Thoracic aorta (tissue), 2 donors: Measurements from ENCODE around the gene HK3. TPM values are rescaled to one million over a fixed set of nuclear protein-coding genes. Genes with fewer than 3 reads are reported as not detected.

Source experiments
- ATAC-seq: fragments of 150-250 bp; one replicate; pipeline ENCODE4 v1.8.0; 2017; ENCODE audit warnings: low read depth; ENCODE audit not compliant: insufficient number of reproducible peaks, low FRiP score
- DNase-seq: peaks from one replicate; pipeline ENCODE4 v3.0.0-alpha.2; 2020; ENCODE audit warnings: low spot score
- H3K27ac ChIP-seq, 2 donors: fragments of 200-600 bp; sonication (generic); 1 replicate in 1 of 2; 2 replicates in 1 of 2; pipeline ENCODE4 v1.5.1; 2016; ENCODE audit warnings: mild to moderate bottlenecking in 2 of 2, moderate library complexity in 2 of 2
- H3K27me3 ChIP-seq: fragments of 200-600 bp; sonication (generic); replicated peaks from 2 replicates; pipeline ENCODE4 v1.6.0; 2016; ENCODE audit warnings: mild to moderate bottlenecking; ENCODE audit not compliant: insufficient read depth
- H3K36me3 ChIP-seq: fragments of 200-600 bp; sonication (generic); one replicate; pipeline ENCODE4 v1.5.1; 2016
- H3K4me1 ChIP-seq, 2 donors: fragments of 200-600 bp; sonication (generic); 1 replicate in 1 of 2; 2 replicates in 1 of 2; pipeline versions ENCODE4 v1.5.1 to v1.6.0; 2016; ENCODE audit warnings: low read depth in 2 of 2, mild to moderate bottlenecking in 1 of 2; ENCODE audit not compliant: control insufficient read depth in 1 of 2
- H3K4me3 ChIP-seq: fragments of 200-600 bp; sonication (generic); 2 replicates; pipeline ENCODE4 v1.5.1; 2016; ENCODE audit warnings: mild to moderate bottlenecking
- H3K9me3 ChIP-seq: fragments of 200-600 bp; sonication (generic); 2 replicates; pipeline ENCODE4 v1.5.1; 2016
- CTCF ChIP-seq: fragments of 200-600 bp; sonication (generic); IDR thresholded peaks from one replicate; pipeline ENCODE4 v1.5.1; 2019; ENCODE audit warnings: antibody characterized with exemption
- total RNA-seq, 2 donors: library from RNA; depleted of rRNA; stranded (reverse); fragments of >200 nt; gene quantifications; one replicate each; pipeline versions ENCODE4 v1.1.0 to v1.2.3, GENCODE V29; 2016

The HK3 gene
- total RNA-seq, 2 donors from 2014 or later = 9.0 to 26.1 TPM

- Histone ChIP-seq H3K4me1 (no peaks in the 10 kb centered on the region), H3K27me3 (no peaks in the 10 kb centered on the region), H3K4me3 (no peak overlapping the region), H3K27ac (no peak overlapping the region), H3K9me3 (no peaks in the 10 kb centered on the region), H3K36me3 (peaks cover 17% of the 10 kb centered on the region)
- DNase-seq = no peak
- no peak for ATAC-seq
- TF ChIP-seq CTCF = no peak
Observed at GRCh38 chr5:176943816-176944215, 44.7 kb upstream of the HK3 start.

GRCh38 chr5:176941951-176942350 lies 42.8 kb upstream of the HK3 start:
- DNase-seq (no peak), ATAC-seq (no peak)
- Histone ChIP-seq H3K4me3 (no peak overlapping the region), H3K27ac (no peak overlapping the region), H3K36me3 (peaks cover 16% of the 10 kb centered on the region), H3K4me1 (no peaks in the 10 kb centered on the region), H3K9me3 (no peaks in the 10 kb centered on the region), H3K27me3 (no peaks in the 10 kb centered on the region)
- TF ChIP-seq CTCF = no peak

GRCh38 chr5:176938472-176938871 lies 39.3 kb upstream of the HK3 start:
- no peak for ATAC-seq
- no peak for DNase-seq
- Histone ChIP-seq H3K4me3 (no peak overlapping the region), H3K4me1 (peaks cover 0 to 9% of the 10 kb centered on the region in 2 donors), H3K27ac (no peak overlapping the region), H3K27me3 (no peaks in the 10 kb centered on the region), H3K36me3 (peaks cover 13% of the 10 kb centered on the region), H3K9me3 (no peaks in the 10 kb centered on the region)
- no peak for TF ChIP-seq CTCF

- H3K27ac ChIP-seq = no peak overlapping the region
- H3K4me3 ChIP-seq = no peak overlapping the region
- H3K27me3 ChIP-seq = no peaks in the 10 kb centered on the region
- no peaks in the 10 kb centered on the region for H3K9me3 ChIP-seq
- H3K4me1 ChIP-seq = peaks cover 0 to 9% of the 10 kb centered on the region in 2 donors
- no peak for TF ChIP-seq CTCF
- no peak for ATAC-seq
- no peak for DNase-seq
- H3K36me3 ChIP-seq = peaks cover 14% of the 10 kb centered on the region
Observed at GRCh38 chr5:176935017-176935416, 35.9 kb upstream of the HK3 start.

GRCh38 chr5:176934309-176934930 lies 35.3 kb upstream of the HK3 start:
- H3K36me3 ChIP-seq = peaks cover 14% of the 10 kb centered on the region

More at GRCh38 chr5:176934309-176934930, 35.3 kb upstream of the HK3 start:
- Histone ChIP-seq H3K4me1 (peaks cover 0 to 9% of the 10 kb centered on the region in 2 donors), H3K27ac (no peak overlapping the region), H3K4me3 (no peak overlapping the region), H3K9me3 (no peaks in the 10 kb centered on the region), H3K27me3 (no peaks in the 10 kb centered on the region)
- no peak for TF ChIP-seq CTCF
- ATAC-seq (no peak), DNase-seq (no peak)
